ENCODE measurements around the gene NUP155.
"Not testable (repeated sequence)": the region's sequence is repeated elsewhere in the genome, so short reads cannot be mapped to it uniquely, and the experiment has no call there.

Gene NUP155

GRCh38 chr5:37283214-37283820 is 87.6 kb downstream of the NUP155 start:
- no peak for DNase-seq (ENCODE audit: low read depth, low spot score)

GRCh38 chr5:37275511-37275910 is 95.4 kb downstream of the NUP155 start:
- DNase-seq (ENCODE audit: low read depth, low spot score) = no peak

- DNase-seq (ENCODE audit: low read depth, low spot score) = no peak
Measured at GRCh38 chr5:37272511-37272910, 98.4 kb downstream of the NUP155 start.

- not testable (repeated sequence) for DNase-seq (ENCODE audit: low read depth, low spot score)
Measured at GRCh38 chr5:37268100-37268499, 102.8 kb downstream of the NUP155 start.

- no peak for DNase-seq (ENCODE audit: low read depth, low spot score)
Measured at GRCh38 chr5:37255774-37256358, 115.0 kb downstream of the NUP155 start.

GRCh38 chr5:37254581-37254980 is 116.3 kb downstream of the NUP155 start:
- no peak for DNase-seq (ENCODE audit: low read depth, low spot score)

GRCh38 chr5:37251665-37252064 is 119.2 kb downstream of the NUP155 start:
- no peak for DNase-seq (ENCODE audit: low read depth, low spot score)

GRCh38 chr5:37249815-37250164 is 121.1 kb downstream of the NUP155 start:
- DNase-seq (ENCODE audit: low read depth, low spot score) = no peak

- peak; percentile 64 for DNase-seq (ENCODE audit: low read depth, low spot score)
Measured at GRCh38 chr5:37248970-37249814, 121.7 kb downstream of the NUP155 start, which contains the start of gene CPLANE1. CPLANE1 (minus strand) TSS chr5:37249376; CDS start chr5:37247698, 1,678 bp downstream.

GRCh38 chr5:37248421-37248969 is 122.4 kb downstream of the NUP155 start:
- no peak for DNase-seq (ENCODE audit: low read depth, low spot score)

- no peak for DNase-seq (ENCODE audit: low read depth, low spot score)
Measured at GRCh38 chr5:37247496-37247895, 123.4 kb downstream of the NUP155 start.

GRCh38 chr5:37247036-37247435 is 123.9 kb downstream of the NUP155 start:
- DNase-seq (ENCODE audit: low read depth, low spot score) = no peak

Measured in smooth muscle cell of the brain vasculature (primary cell).